Erythroblast (primary cell): ENCODE data around the gene MAPK1IP1L.

ENCODE experiments used
- DNase-seq, 2 experiments: peaks; one replicate each; lab custom pipeline; 2025; lab: John Stamatoyannopoulos, UW
- GATA1 ChIP-seq: IDR thresholded peaks from 2 replicates; pipeline ENCODE4 v1.6.1; 2011; ENCODE audit warnings: low read depth, mild to moderate bottlenecking, control low read depth, low read length, moderate library complexity
- POLR2A ChIP-seq: IDR thresholded peaks from 2 replicates; pipeline ENCODE4 v1.6.1; 2011; ENCODE audit warnings: mild to moderate bottlenecking, low read length

The MAPK1IP1L gene

GRCh38 chr14:55115861-55116245 lies 64.4 kb downstream of the MAPK1IP1L start:
- DNase-seq, result no peak
- TF ChIP-seq GATA1 (no peak), POLR2A (no peak)

GRCh38 chr14:55116246-55117030 lies 65.0 kb downstream of the MAPK1IP1L start:
- peak; percentile 78 to 91 for DNase-seq
- TF ChIP-seq POLR2A (peak; percentile 82), GATA1 (no peak)

DNA sequence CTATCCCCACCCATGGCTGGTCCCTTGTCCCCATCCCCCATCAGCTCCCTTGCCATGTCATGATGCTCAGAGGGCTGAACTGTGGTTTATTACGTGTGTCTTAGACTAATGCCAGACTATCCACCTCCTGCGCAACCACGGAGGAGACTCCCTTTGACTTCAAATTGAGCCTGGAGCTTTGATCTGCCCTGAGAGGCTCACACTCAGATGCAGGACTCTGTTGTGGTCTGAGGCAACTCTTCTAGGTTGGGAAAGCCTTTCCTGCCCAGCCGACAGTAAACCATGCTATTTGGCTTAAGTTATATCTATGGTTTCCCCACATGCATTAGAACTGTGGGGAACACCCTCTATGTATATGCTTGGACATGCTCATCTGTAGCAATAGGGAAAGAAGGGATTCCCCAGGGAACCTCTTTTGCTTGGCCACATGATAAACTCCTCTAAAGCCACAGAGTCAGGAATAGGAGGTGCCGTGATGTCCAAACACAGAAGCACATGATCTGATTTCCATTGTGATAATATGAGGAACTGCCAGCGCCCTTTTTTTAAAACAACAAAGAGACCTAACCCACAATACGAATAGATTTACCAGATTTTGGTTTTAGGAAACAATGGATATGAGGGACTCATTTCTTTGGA lies 66.5 kb downstream of the MAPK1IP1L start:
- TF ChIP-seq GATA1 (no peak), POLR2A (no peak)
- peak; percentile 63 for DNase-seq

GRCh38 chr14:55118761-55119160 lies 67.3 kb downstream of the MAPK1IP1L start:
- TF ChIP-seq POLR2A (no peak), GATA1 (no peak)
- DNase-seq, result peak in 1 of 2 experiments; percentile 37
